HepG2 (cell line): ENCODE measurements around the gene MSI2. TPM values are rescaled to one million over a fixed set of nuclear protein-coding genes. Genes with fewer than 3 reads are reported as not detected.

ENCODE experiments used
- GATAD1 ChIP-seq: IDR thresholded peaks from 2 replicates; pipeline ENCODE4 v1.6.1; 2016; ENCODE audit warnings: missing genetic modification reagents, missing compliant biosample characterization
- SOX13 ChIP-seq, 3 experiments: fragments of 450-650 bp in 1 of 3; sonication (generic) in 1 of 3; formaldehyde crosslinking in 1 of 3; IDR thresholded peaks in 2 of 3; conservative IDR thresholded peaks in 1 of 3; 2 replicates each; pipeline versions ENCODE4 v1.5.0 to v1.6.1; 2016 to 2020; ENCODE audit warnings: antibody characterized with exemption in 1 of 3, mild to moderate bottlenecking in 1 of 3, missing compliant biosample characterization in 1 of 3, missing genetic modification reagents in 1 of 3, moderate library complexity in 1 of 3
- STAG1 ChIP-seq: sonication (generic); formaldehyde crosslinking; IDR thresholded peaks from 2 replicates; pipeline ENCODE4 v1.4.0; 2020; ENCODE audit warnings: missing genetic modification reagents
- ZNF12 ChIP-seq: sonication (generic); formaldehyde crosslinking; IDR thresholded peaks from 2 replicates; pipeline ENCODE4 v1.5.0; 2020; ENCODE audit warnings: missing genetic modification reagents
- ZNF282 ChIP-seq: fragments of 450-650 bp; IDR thresholded peaks from 2 replicates; pipeline ENCODE4 v1.6.1; 2018; ENCODE audit not compliant: partially characterized antibody
- ZNF34 ChIP-seq: sonication (generic); formaldehyde crosslinking; IDR thresholded peaks from 2 replicates; pipeline ENCODE4 v1.4.0; 2020; ENCODE audit warnings: mild to moderate bottlenecking, missing genetic modification reagents, borderline replicate concordance
- polyA plus RNA-seq, 8 experiments: library from polyadenylated mRNA; depleted of rRNA in 3 of 8; stranded (reverse) in 7 of 8; unstranded in 1 of 8; fragments of >200 nt; fragmentation: Illumina TruSeq in 4 of 8; extraction: Trizol in 4 of 8; gene quantifications; 2 replicates each; pipeline versions ENCODE4 v1.2.1 to v1.2.3, GENCODE V29; 2011 to 2016; ENCODE audit warnings: low read depth in 4 of 8, missing spikeins in 1 of 8, mixed read lengths in 1 of 8; ENCODE audit not compliant: insufficient read depth in 1 of 8
- total RNA-seq, 5 experiments: library from RNA; depleted of rRNA; stranded (reverse); fragments of >200 nt; fragmentation: Illumina TruSeq; extraction: Trizol; gene quantifications; 2 replicates each; pipeline ENCODE4 v1.2.3, GENCODE V29; 2016; ENCODE audit warnings: low read depth in 1 of 5
- TF ChIP-seq, protein P1 (sequence below): sonication (generic); formaldehyde crosslinking; IDR thresholded peaks from 2 replicates; pipeline ENCODE4 v1.4.0; 2020; ENCODE audit warnings: missing genetic modification reagents, borderline replicate concordance
- TF ChIP-seq, protein P2 (sequence below): IDR thresholded peaks from 2 replicates; pipeline ENCODE4 v1.4.0; 2020; ENCODE audit warnings: mild to moderate bottlenecking, missing genetic modification reagents
- TF ChIP-seq, protein P3 (sequence below): IDR thresholded peaks from 2 replicates; pipeline ENCODE4 v1.6.1; 2012; ENCODE audit warnings: low read depth, low read length, improper control_type of control experiment
- TF ChIP-seq, protein P4 (sequence below): sonication (generic); formaldehyde crosslinking; IDR thresholded peaks from 2 replicates; pipeline ENCODE4 v1.5.0; 2020; ENCODE audit warnings: mild to moderate bottlenecking, missing genetic modification reagents, borderline replicate concordance
- TF ChIP-seq, protein P5 (sequence below): sonication (generic); formaldehyde crosslinking; IDR thresholded peaks from 2 replicates; pipeline ENCODE4 v1.5.0; 2020; ENCODE audit warnings: missing genetic modification reagents, mild to moderate bottlenecking, borderline replicate concordance

Gene MSI2
- total and polyA plus RNA-seq, 2 of the 13 experiments (the other 11 are each of a cell fraction or from before 2014, with no cell fraction given): 77.5 to 78.4 TPM

DNA sequence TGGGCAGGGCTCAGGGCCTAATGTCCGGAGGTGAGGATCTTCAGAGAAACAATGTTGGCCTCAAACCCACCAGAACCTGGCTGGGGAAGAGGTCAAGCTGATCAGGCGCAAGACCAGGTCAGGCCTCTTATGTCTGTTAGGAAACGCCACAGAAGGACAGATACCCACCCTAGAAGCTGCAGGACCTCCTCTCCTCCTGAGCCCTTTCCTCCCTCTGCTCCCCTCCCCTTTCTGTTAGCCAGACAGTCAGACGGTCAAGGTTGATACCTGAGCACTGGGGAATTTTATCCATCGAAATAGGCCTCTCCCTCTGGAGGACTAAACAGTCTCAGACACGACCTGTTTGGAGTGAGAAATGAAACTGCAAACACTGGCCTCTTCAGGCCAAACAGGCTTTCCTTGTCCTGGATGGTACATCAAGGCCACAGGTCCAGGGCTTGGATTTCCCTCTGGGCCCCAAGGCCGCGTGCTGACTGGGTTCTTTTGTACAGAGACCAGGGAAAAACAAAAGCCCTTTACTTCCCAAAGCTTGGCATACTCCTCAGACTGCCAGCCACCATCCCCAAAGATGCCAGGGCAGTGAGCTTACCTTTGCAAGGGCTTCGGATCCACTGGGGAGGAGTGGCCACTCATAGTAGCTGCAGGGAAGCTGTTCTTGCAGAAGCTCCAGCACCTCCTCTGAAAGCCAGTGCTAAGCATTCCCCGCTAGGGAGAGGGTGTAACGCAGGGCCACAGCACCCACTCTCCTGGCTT is 353.0 kb downstream of the MSI2 start (continued):
- TF ChIP-seq, protein P1, sequence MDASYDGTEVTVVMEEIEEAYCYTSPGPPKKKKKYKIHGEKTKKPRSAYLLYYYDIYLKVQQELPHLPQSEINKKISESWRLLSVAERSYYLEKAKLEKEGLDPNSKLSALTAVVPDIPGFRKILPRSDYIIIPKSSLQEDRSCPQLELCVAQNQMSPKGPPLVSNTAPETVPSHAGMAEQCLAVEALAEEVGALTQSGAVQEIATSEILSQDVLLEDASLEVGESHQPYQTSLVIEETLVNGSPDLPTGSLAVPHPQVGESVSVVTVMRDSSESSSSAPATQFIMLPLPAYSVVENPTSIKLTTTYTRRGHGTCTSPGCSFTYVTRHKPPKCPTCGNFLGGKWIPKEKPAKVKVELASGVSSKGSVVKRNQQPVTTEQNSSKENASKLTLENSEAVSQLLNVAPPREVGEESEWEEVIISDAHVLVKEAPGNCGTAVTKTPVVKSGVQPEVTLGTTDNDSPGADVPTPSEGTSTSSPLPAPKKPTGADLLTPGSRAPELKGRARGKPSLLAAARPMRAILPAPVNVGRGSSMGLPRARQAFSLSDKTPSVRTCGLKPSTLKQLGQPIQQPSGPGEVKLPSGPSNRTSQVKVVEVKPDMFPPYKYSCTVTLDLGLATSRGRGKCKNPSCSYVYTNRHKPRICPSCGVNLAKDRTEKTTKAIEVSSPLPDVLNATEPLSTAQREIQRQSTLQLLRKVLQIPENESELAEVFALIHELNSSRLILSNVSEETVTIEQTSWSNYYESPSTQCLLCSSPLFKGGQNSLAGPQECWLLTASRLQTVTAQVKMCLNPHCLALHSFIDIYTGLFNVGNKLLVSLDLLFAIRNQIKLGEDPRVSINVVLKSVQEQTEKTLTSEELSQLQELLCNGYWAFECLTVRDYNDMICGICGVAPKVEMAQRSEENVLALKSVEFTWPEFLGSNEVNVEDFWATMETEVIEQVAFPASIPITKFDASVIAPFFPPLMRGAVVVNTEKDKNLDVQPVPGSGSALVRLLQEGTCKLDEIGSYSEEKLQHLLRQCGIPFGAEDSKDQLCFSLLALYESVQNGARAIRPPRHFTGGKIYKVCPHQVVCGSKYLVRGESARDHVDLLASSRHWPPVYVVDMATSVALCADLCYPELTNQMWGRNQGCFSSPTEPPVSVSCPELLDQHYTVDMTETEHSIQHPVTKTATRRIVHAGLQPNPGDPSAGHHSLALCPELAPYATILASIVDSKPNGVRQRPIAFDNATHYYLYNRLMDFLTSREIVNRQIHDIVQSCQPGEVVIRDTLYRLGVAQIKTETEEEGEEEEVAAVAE (CRISPR knock-in tag): peak; percentile 79; the same call in 1 of the 2 replicates
- TF ChIP-seq ZNF34 (CRISPR knock-in tag) (peak; percentile 57; the same call in 1 of the 2 replicates), ZNF12 (CRISPR knock-in tag) (peak; percentile 9; the same call in 1 of the 2 replicates), ZNF282 (no peak), STAG1 (CRISPR knock-in tag) (peak; percentile 68), GATAD1 (peak; percentile 49; the same call in 1 of the 2 replicates), SOX13 (IDR thresholded peaks at IDR 0.05) (0 out of 2 replicates have a peak, but pooled peaks have one; percentile 62), SOX13 (CRISPR knock-in tag; conservative IDR thresholded peaks at IDR 0.05 in 1 of 2, IDR thresholded peaks at IDR 0.05 in 1 of 2) (peak in 1 of 2 experiments; percentile 89; a peak in 2 of 4 replicates)
- TF ChIP-seq, protein P2, sequence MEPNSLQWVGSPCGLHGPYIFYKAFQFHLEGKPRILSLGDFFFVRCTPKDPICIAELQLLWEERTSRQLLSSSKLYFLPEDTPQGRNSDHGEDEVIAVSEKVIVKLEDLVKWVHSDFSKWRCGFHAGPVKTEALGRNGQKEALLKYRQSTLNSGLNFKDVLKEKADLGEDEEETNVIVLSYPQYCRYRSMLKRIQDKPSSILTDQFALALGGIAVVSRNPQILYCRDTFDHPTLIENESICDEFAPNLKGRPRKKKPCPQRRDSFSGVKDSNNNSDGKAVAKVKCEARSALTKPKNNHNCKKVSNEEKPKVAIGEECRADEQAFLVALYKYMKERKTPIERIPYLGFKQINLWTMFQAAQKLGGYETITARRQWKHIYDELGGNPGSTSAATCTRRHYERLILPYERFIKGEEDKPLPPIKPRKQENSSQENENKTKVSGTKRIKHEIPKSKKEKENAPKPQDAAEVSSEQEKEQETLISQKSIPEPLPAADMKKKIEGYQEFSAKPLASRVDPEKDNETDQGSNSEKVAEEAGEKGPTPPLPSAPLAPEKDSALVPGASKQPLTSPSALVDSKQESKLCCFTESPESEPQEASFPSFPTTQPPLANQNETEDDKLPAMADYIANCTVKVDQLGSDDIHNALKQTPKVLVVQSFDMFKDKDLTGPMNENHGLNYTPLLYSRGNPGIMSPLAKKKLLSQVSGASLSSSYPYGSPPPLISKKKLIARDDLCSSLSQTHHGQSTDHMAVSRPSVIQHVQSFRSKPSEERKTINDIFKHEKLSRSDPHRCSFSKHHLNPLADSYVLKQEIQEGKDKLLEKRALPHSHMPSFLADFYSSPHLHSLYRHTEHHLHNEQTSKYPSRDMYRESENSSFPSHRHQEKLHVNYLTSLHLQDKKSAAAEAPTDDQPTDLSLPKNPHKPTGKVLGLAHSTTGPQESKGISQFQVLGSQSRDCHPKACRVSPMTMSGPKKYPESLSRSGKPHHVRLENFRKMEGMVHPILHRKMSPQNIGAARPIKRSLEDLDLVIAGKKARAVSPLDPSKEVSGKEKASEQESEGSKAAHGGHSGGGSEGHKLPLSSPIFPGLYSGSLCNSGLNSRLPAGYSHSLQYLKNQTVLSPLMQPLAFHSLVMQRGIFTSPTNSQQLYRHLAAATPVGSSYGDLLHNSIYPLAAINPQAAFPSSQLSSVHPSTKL (CRISPR knock-in tag): peak; percentile 91
- TF ChIP-seq, protein P3, sequence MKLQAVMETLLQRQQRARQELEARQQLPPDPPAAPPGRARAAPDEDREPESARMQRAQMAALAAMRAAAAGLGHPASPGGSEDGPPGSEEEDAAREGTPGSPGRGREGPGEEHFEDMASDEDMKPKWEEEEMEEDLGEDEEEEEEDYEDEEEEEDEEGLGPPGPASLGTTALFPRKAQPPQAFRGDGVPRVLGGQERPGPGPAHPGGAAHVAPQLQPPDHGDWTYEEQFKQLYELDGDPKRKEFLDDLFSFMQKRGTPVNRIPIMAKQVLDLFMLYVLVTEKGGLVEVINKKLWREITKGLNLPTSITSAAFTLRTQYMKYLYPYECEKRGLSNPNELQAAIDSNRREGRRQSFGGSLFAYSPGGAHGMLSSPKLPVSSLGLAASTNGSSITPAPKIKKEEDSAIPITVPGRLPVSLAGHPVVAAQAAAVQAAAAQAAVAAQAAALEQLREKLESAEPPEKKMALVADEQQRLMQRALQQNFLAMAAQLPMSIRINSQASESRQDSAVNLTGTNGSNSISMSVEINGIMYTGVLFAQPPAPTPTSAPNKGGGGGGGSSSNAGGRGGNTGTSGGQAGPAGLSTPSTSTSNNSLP: peak; percentile 76; the same call in 1 of the 2 replicates
- TF ChIP-seq, protein P4, sequence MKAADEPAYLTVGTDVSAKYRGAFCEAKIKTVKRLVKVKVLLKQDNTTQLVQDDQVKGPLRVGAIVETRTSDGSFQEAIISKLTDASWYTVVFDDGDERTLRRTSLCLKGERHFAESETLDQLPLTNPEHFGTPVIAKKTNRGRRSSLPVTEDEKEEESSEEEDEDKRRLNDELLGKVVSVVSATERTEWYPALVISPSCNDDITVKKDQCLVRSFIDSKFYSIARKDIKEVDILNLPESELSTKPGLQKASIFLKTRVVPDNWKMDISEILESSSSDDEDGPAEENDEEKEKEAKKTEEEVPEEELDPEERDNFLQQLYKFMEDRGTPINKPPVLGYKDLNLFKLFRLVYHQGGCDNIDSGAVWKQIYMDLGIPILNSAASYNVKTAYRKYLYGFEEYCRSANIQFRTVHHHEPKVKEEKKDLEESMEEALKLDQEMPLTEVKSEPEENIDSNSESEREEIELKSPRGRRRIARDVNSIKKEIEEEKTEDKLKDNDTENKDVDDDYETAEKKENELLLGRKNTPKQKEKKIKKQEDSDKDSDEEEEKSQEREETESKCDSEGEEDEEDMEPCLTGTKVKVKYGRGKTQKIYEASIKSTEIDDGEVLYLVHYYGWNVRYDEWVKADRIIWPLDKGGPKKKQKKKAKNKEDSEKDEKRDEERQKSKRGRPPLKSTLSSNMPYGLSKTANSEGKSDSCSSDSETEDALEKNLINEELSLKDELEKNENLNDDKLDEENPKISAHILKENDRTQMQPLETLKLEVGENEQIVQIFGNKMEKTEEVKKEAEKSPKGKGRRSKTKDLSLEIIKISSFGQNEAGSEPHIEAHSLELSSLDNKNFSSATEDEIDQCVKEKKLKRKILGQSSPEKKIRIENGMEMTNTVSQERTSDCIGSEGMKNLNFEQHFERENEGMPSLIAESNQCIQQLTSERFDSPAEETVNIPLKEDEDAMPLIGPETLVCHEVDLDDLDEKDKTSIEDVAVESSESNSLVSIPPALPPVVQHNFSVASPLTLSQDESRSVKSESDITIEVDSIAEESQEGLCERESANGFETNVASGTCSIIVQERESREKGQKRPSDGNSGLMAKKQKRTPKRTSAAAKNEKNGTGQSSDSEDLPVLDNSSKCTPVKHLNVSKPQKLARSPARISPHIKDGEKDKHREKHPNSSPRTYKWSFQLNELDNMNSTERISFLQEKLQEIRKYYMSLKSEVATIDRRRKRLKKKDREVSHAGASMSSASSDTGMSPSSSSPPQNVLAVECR (CRISPR knock-in tag): peak; percentile 73
- TF ChIP-seq, protein P5, sequence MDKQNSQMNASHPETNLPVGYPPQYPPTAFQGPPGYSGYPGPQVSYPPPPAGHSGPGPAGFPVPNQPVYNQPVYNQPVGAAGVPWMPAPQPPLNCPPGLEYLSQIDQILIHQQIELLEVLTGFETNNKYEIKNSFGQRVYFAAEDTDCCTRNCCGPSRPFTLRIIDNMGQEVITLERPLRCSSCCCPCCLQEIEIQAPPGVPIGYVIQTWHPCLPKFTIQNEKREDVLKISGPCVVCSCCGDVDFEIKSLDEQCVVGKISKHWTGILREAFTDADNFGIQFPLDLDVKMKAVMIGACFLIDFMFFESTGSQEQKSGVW (CRISPR knock-in tag): no peak
